Caco-2 (cell line): ENCODE data around the gene MRPS22. TPM values are rescaled to one million over a fixed set of nuclear protein-coding genes. Genes with fewer than 3 reads are reported as not detected.

Experiments
- BruUV-seq: library from RNA; stranded (reverse); fragments of 400-500 nt; replicated peaks from 2 replicates; lab custom pipeline; 2021; lab: Mats Ljungman, UMichigan
- CTCF ChIA-PET: fragments of 300-600 bp; sonication (Branson Sonifier 250); formaldehyde crosslinking; loops from one replicate; lab custom pipeline; 2022; ENCODE audit warnings: antibody characterized with exemption; lab: Charles Lee
- POLR2A ChIA-PET: fragments of 300-600 bp; sonication (Branson Sonifier 250); formaldehyde crosslinking; loops from one replicate; lab custom pipeline; 2022; ENCODE audit warnings: antibody characterized with exemption; lab: Charles Lee
- DNase-seq, 2 experiments: peaks; one replicate each; pipeline versions ENCODE4 v3.0.0 to v3.0.0-alpha.2; 2020 to 2022
- H3K27me3 ChIP-seq: replicated peaks from 2 replicates; pipeline ENCODE4 v1.6.0; 2011; ENCODE audit warnings: low read length; ENCODE audit not compliant: control insufficient read depth, insufficient read depth
- H3K36me3 ChIP-seq: 2 replicates; pipeline ENCODE4 v1.5.1; 2011; ENCODE audit warnings: low read length; ENCODE audit not compliant: control insufficient read depth, insufficient read depth
- H3K4me1 ChIP-seq: fragments of 250-450 bp; sonication (Bioruptor Pico); 2 replicates; pipeline ENCODE4 v1.5.1; 2020; ENCODE audit warnings: mild to moderate bottlenecking
- H3K4me3 ChIP-seq: 2 replicates; pipeline ENCODE4 v1.5.1; 2011; ENCODE audit warnings: low read depth, mild to moderate bottlenecking, control low read depth, low read length
- H3K9me3 ChIP-seq: fragments of 250-450 bp; sonication (Bioruptor Pico); 2 replicates; pipeline ENCODE4 v1.5.1; 2020; ENCODE audit warnings: mild to moderate bottlenecking, moderate library complexity
- H3K27ac Mint-ChIP-seq: one replicate; pipeline ENCODE4 v1.8.0; 2022; ENCODE audit warnings: mixed read lengths; ENCODE audit not compliant: unreplicated experiment
- H3K27me3 Mint-ChIP-seq: one replicate; pipeline ENCODE4 v1.8.0; 2022; ENCODE audit warnings: mixed read lengths; ENCODE audit not compliant: insufficient read depth, unreplicated experiment
- H3K36me3 Mint-ChIP-seq: one replicate; pipeline ENCODE4 v1.8.0; 2022; ENCODE audit warnings: mild to moderate bottlenecking, mixed read lengths; ENCODE audit not compliant: insufficient read depth, unreplicated experiment
- H3K4me1 Mint-ChIP-seq: one replicate; pipeline ENCODE4 v1.8.0; 2022; ENCODE audit warnings: low read depth, mixed read lengths; ENCODE audit not compliant: unreplicated experiment
- H3K4me3 Mint-ChIP-seq: one replicate; pipeline ENCODE4 v1.8.0; 2022; ENCODE audit warnings: mild to moderate bottlenecking, moderate library complexity, mixed read lengths; ENCODE audit not compliant: unreplicated experiment
- H3K9me3 Mint-ChIP-seq: one replicate; pipeline ENCODE4 v1.8.0; 2022; ENCODE audit warnings: mixed read lengths; ENCODE audit not compliant: unreplicated experiment
- CTCF ChIP-seq, 2 experiments: fragments of 200-600 bp in 1 of 2; IDR thresholded peaks; 1 replicate in 1 of 2; 2 replicates in 1 of 2; pipeline versions ENCODE4 v1.5.1 to v1.8.0; 2011 to 2022; ENCODE audit warnings: antibody characterized with exemption in 1 of 2, control low read depth in 1 of 2, inconsistent platforms in 1 of 2, low read depth in 1 of 2, low read length in 1 of 2, mild to moderate bottlenecking in 1 of 2, moderate library complexity in 1 of 2; ENCODE audit not compliant: insufficient read depth in 1 of 2, severe bottlenecking in 1 of 2, unreplicated experiment in 1 of 2
- intact Hi-C: fragments of 100-400 bp; cut with micrococcal nuclease; formaldehyde crosslinking; loops from one replicate; pipeline ENCODE4 v1.10.0; 2022; ENCODE audit not compliant: unreplicated experiment
- total RNA-seq: library from RNA; stranded (reverse); gene quantifications from 2 replicates; pipeline ENCODE4 v1.2.3, GENCODE V29; 2022

The MRPS22 gene
- total RNA-seq, 1 experiment from 2014 or later, result 63.9 TPM

GRCh38 chr3:139326707-139327106, 17.1 kb upstream of the MRPS22 start:
- intact Hi-C loops, result loop anchor here (5.0 kb wide), 1 partner anchor 124 kb away; no protein-coding TSS in a partner anchor
- no peak for TF ChIP-seq CTCF (IDR thresholded peaks at IDR 0.05; ENCODE audit: insufficient read depth in 1 of 2, low read depth in 1 of 2, low read length in 1 of 2, severe bottlenecking in 1 of 2, unreplicated experiment in 1 of 2)
- Mint-ChIP-seq H3K27ac (no peak overlapping the region), H3K9me3 (no peaks in the 10 kb centered on the region), H3K27me3 (peaks cover 6% of the 10 kb centered on the region), H3K36me3 (no peaks in the 10 kb centered on the region), H3K4me3 (no peak overlapping the region), H3K4me1 (peaks cover under 1% of the 10 kb centered on the region)
- CTCF ChIA-PET, result interaction anchor here (0.6 to 0.8 kb wide), 3 partner anchors 27 to 139 kb away, joined by 3 to 4 read pairs (median 3); no protein-coding TSS in a partner anchor
- POLR2A ChIA-PET, result no interaction called here
- H3K27me3 ChIP-seq, result no peaks in the 10 kb centered on the region; the same call in 1 of the 2 replicates
- H3K9me3 ChIP-seq, result no peaks in the 10 kb centered on the region
- no TSS peak for BruUV-seq
- no peaks in the 10 kb centered on the region for H3K36me3 ChIP-seq
- H3K4me3 ChIP-seq, result no peak overlapping the region
- DNase-seq, result no peak
- H3K4me1 ChIP-seq, result peaks cover 2% of the 10 kb centered on the region

GRCh38 chr3:139327231-139327630, 16.6 kb upstream of the MRPS22 start:
- no peaks in the 10 kb centered on the region for H3K9me3 Mint-ChIP-seq
- no peak overlapping the region for H3K27ac Mint-ChIP-seq
- H3K27me3 Mint-ChIP-seq, result peaks cover 8% of the 10 kb centered on the region
- no peaks in the 10 kb centered on the region for H3K9me3 ChIP-seq
- intact Hi-C loops, result loop anchor here (5.0 kb wide), 1 partner anchor 125 kb away; no protein-coding TSS in a partner anchor
- H3K4me3 Mint-ChIP-seq, result no peak overlapping the region
- POLR2A ChIA-PET, result no interaction called here
- CTCF ChIA-PET, result interaction anchor here (0.6 kb wide), 2 partner anchors 27 to 139 kb away, joined by 3 read pairs; no protein-coding TSS in a partner anchor
- BruUV-seq, result no TSS peak
- H3K27me3 ChIP-seq, result no peaks in the 10 kb centered on the region; the same call in 1 of the 2 replicates
- no peak for DNase-seq
- no peaks in the 10 kb centered on the region for H3K4me1 Mint-ChIP-seq
- no peak for TF ChIP-seq CTCF (IDR thresholded peaks at IDR 0.05; ENCODE audit: insufficient read depth in 1 of 2, low read depth in 1 of 2, low read length in 1 of 2, severe bottlenecking in 1 of 2, unreplicated experiment in 1 of 2)
- H3K36me3 ChIP-seq, result no peaks in the 10 kb centered on the region
- no peaks in the 10 kb centered on the region for H3K36me3 Mint-ChIP-seq
- no peak overlapping the region for H3K4me3 ChIP-seq
- H3K4me1 ChIP-seq, result no peaks in the 10 kb centered on the region; the same call in 1 of the 2 replicates

- no peak for DNase-seq
- Mint-ChIP-seq H3K4me1 (no peaks in the 10 kb centered on the region), H3K36me3 (no peaks in the 10 kb centered on the region), H3K27me3 (peaks cover 12% of the 10 kb centered on the region), H3K4me3 (no peak overlapping the region), H3K9me3 (no peaks in the 10 kb centered on the region), H3K27ac (no peak overlapping the region)
- no peaks in the 10 kb centered on the region; the same call in 1 of the 2 replicates for H3K27me3 ChIP-seq
- H3K4me1 ChIP-seq, result no peaks in the 10 kb centered on the region; the same call in 1 of the 2 replicates
- CTCF ChIA-PET, result no interaction called here
- POLR2A ChIA-PET, result no interaction called here
- BruUV-seq, result no TSS peak
- no peaks in the 10 kb centered on the region for H3K36me3 ChIP-seq
- no peaks in the 10 kb centered on the region for H3K9me3 ChIP-seq
- intact Hi-C loops, result loop anchor here (2.0 to 5.0 kb wide), 3 partner anchors 29 to 215 kb away; no protein-coding TSS in a partner anchor
- H3K4me3 ChIP-seq, result no peak overlapping the region
- TF ChIP-seq CTCF (IDR thresholded peaks at IDR 0.05; ENCODE audit: insufficient read depth in 1 of 2, low read depth in 1 of 2, low read length in 1 of 2, severe bottlenecking in 1 of 2, unreplicated experiment in 1 of 2), result no peak
These were observed 16.0 kb upstream of the MRPS22 start for GRCh38 chr3:139327861-139328260.
